Measurements from ENCODE around the gene ILDR1. TPM values are rescaled to one million over a fixed set of nuclear protein-coding genes. Genes with fewer than 3 reads are reported as not detected.
"Not testable (repeated sequence)": the region's sequence is repeated elsewhere in the genome, so short reads cannot be mapped to it uniquely, and the experiment has no call there.

Gene ILDR1
- polyA plus RNA-seq, 1 donor, result 3.2 TPM

- Histone ChIP-seq H3K36me3 (ENCODE audit: control insufficient read depth, insufficient read depth, low read length) (no peaks in the 10 kb centered on the region), H3K27me3 (ENCODE audit: control insufficient read depth, insufficient read depth, low read length) (no peaks in the 10 kb centered on the region), H3K4me1 (ENCODE audit: control insufficient read depth, insufficient read depth, low read length) (no peaks in the 10 kb centered on the region), H3K4me3 (ENCODE audit: low read length) (peak within 1 kb of the TSS; percentile 4), H3K9me3 (ENCODE audit: control insufficient read depth, low read depth, low read length) (no peaks in the 10 kb centered on the region), H3K27ac (ENCODE audit: low read length) (no peak within 1 kb of the TSS)
- no peak for DNase-seq
- 67% methylated on average over 1 of the region's 3 CpGs for WGBS (ENCODE audit: insufficient coverage, low lambda C conversion rate)
Measured at GRCh38 chr3:122055215-122055614, 33.2 kb upstream of the ILDR1 start, which contains the start of gene CD86. CD86 (plus strand) TSS chr3:122055362; CDS start chr3:122055490, 128 bp downstream.

GRCh38 chr3:122052968-122053367 is 30.9 kb upstream of the ILDR1 start:
- DNase-seq, result no peak
- Histone ChIP-seq H3K9me3 (ENCODE audit: control insufficient read depth, low read depth, low read length) (no peaks in the 10 kb centered on the region), H3K36me3 (ENCODE audit: control insufficient read depth, insufficient read depth, low read length) (no peaks in the 10 kb centered on the region), H3K27ac (ENCODE audit: low read length) (no peak overlapping the region), H3K27me3 (ENCODE audit: control insufficient read depth, insufficient read depth, low read length) (no peaks in the 10 kb centered on the region), H3K4me3 (ENCODE audit: low read length) (no peak overlapping the region), H3K4me1 (ENCODE audit: control insufficient read depth, insufficient read depth, low read length) (no peaks in the 10 kb centered on the region)
- WGBS (ENCODE audit: insufficient coverage, low lambda C conversion rate), result no CpG with 5 or more reads among the region's 3 CpGs

DNA sequence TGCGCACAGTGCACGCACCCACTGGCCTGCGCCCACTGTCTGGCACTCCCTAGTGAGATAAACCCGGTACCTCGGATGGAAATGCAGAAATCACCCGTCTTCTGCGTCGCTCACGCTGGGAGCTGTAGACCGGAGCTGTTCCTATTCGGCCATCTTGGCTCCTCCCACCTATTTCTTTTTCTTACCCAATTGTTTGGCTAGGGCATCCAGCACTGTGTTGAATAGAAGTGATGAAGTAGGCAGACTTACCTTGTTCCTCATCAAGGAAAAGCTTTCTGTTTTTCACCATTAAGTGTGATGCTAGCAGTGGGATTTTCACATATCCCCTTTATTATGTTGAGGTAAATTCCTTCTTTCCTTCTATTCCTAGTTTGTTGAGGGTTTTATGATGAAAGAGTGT is 25.7 kb upstream of the ILDR1 start:
- not testable (repeated sequence) for H3K27me3 ChIP-seq (ENCODE audit: control insufficient read depth, insufficient read depth, low read length)
- no CpG with 5 or more reads among the region's 11 CpGs for WGBS (ENCODE audit: insufficient coverage, low lambda C conversion rate)

DNA sequence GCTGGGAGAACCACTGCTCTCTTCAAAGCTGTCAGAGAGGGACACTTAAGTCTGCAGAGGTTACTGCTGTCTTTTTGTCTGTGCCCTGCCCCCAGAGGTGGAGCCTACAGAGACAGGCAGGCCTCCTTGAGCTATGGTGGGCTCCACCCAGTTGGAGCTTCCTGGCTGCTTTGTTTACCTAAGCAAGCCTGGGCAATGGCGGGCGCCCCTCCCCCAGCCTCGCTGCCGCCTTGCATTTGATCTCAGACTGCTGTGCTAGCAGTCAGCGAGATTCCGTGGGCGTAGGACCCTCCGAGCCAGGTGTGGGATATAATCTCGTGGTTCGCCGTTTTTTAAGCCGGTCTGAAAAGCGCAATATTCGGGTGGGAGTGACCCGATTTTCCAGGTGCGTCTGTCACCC is 25.2 kb upstream of the ILDR1 start:
- not testable (repeated sequence) for DNase-seq; H3K4me1 ChIP-seq (ENCODE audit: control insufficient read depth, insufficient read depth, low read length); H3K4me3 ChIP-seq (ENCODE audit: low read length); H3K27ac ChIP-seq (ENCODE audit: low read length); H3K9me3 ChIP-seq (ENCODE audit: control insufficient read depth, low read depth, low read length); H3K27me3 ChIP-seq (ENCODE audit: control insufficient read depth, insufficient read depth, low read length); H3K36me3 ChIP-seq (ENCODE audit: control insufficient read depth, insufficient read depth, low read length)
- no CpG with 5 or more reads among the region's 16 CpGs for WGBS (ENCODE audit: insufficient coverage, low lambda C conversion rate)

More for the DNA sequence above, 25.7 kb upstream of the ILDR1 start:
- H3K36me3 ChIP-seq (ENCODE audit: control insufficient read depth, insufficient read depth, low read length); H3K4me1 ChIP-seq (ENCODE audit: control insufficient read depth, insufficient read depth, low read length); H3K4me3 ChIP-seq (ENCODE audit: low read length); H3K27ac ChIP-seq (ENCODE audit: low read length); H3K9me3 ChIP-seq (ENCODE audit: control insufficient read depth, low read depth, low read length); DNase-seq: not testable (repeated sequence)

GRCh38 chr3:122033023-122033422 is 11.0 kb upstream of the ILDR1 start:
- peaks cover 3% of the 10 kb centered on the region for H3K27me3 ChIP-seq (ENCODE audit: control insufficient read depth, insufficient read depth, low read length)
- H3K36me3 ChIP-seq (ENCODE audit: control insufficient read depth, insufficient read depth, low read length), result no peaks in the 10 kb centered on the region
- no peak for DNase-seq
- no peak overlapping the region for H3K4me3 ChIP-seq (ENCODE audit: low read length)
- no peaks in the 10 kb centered on the region for H3K4me1 ChIP-seq (ENCODE audit: control insufficient read depth, insufficient read depth, low read length)
- H3K9me3 ChIP-seq (ENCODE audit: control insufficient read depth, low read depth, low read length), result peaks cover 12% of the 10 kb centered on the region
- WGBS (ENCODE audit: insufficient coverage, low lambda C conversion rate), result no CpG with 5 or more reads among the region's 1 CpG
- H3K27ac ChIP-seq (ENCODE audit: low read length), result no peak overlapping the region

GRCh38 chr3:122032531-122032930 is 10.5 kb upstream of the ILDR1 start:
- Histone ChIP-seq H3K36me3 (ENCODE audit: control insufficient read depth, insufficient read depth, low read length) (no peaks in the 10 kb centered on the region), H3K4me3 (ENCODE audit: low read length) (no peak overlapping the region), H3K27me3 (ENCODE audit: control insufficient read depth, insufficient read depth, low read length) (peaks cover 3% of the 10 kb centered on the region), H3K27ac (ENCODE audit: low read length) (no peak overlapping the region), H3K4me1 (ENCODE audit: control insufficient read depth, insufficient read depth, low read length) (no peaks in the 10 kb centered on the region), H3K9me3 (ENCODE audit: control insufficient read depth, low read depth, low read length) (peaks cover 12% of the 10 kb centered on the region)
- WGBS (ENCODE audit: insufficient coverage, low lambda C conversion rate), result no CpG with 5 or more reads among the region's 1 CpG
- DNase-seq, result no peak

- H3K9me3 ChIP-seq (ENCODE audit: control insufficient read depth, low read depth, low read length), result peaks cover under 1% of the 10 kb centered on the region
- no peak overlapping the region for H3K27ac ChIP-seq (ENCODE audit: low read length)
- no peaks in the 10 kb centered on the region for H3K36me3 ChIP-seq (ENCODE audit: control insufficient read depth, insufficient read depth, low read length)
- DNase-seq, result no peak
- peaks cover 3% of the 10 kb centered on the region for H3K27me3 ChIP-seq (ENCODE audit: control insufficient read depth, insufficient read depth, low read length)
- no peaks in the 10 kb centered on the region for H3K4me1 ChIP-seq (ENCODE audit: control insufficient read depth, insufficient read depth, low read length)
- no CpG with 5 or more reads among the region's 1 CpG for WGBS (ENCODE audit: insufficient coverage, low lambda C conversion rate)
- no peak overlapping the region for H3K4me3 ChIP-seq (ENCODE audit: low read length)
Measured at GRCh38 chr3:122031123-122031468, 9.0 kb upstream of the ILDR1 start.

DNA sequence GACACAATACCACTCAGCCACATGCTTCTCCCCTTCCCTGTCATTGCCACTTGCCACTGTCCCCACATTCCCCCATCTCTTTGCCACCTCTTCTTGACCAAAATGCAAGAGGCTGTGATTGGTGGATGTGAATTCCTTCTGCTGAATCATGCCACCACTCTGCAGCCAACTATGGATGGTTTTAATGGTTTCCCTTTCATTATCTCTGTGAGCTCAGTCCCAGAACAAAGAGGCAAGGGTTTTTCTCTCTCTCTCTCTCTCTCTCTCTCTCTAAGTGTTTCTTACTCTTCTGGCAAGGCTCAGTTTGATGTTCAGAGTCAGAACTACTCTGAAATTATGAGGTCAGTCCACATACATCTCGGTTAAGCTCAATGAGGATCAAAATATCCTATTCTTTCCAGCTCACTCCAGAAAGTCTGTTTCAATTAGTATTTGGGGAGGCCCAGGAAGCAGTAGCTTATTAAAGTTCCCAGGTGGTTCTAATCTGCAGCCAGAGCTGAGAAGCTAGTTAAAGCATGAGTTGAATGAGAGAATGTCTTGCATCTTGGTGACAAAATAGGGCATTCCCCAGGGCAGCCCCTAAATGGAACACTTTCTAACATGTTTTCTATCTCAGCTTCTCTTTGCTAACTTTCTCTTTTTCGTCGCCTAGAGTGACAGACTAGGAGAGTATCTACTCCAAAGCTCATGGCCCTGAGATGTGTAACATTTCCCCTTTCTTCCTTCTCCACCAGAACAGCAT is 8.5 kb upstream of the ILDR1 start:
- H3K4me3 ChIP-seq (ENCODE audit: low read length), result no peak overlapping the region
- H3K27me3 ChIP-seq (ENCODE audit: control insufficient read depth, insufficient read depth, low read length), result peaks cover 3% of the 10 kb centered on the region
- H3K4me1 ChIP-seq (ENCODE audit: control insufficient read depth, insufficient read depth, low read length), result no peaks in the 10 kb centered on the region
- 100% methylated on average over 2 of the region's 3 CpGs for WGBS (ENCODE audit: insufficient coverage, low lambda C conversion rate)
- H3K27ac ChIP-seq (ENCODE audit: low read length), result no peak overlapping the region
- no peak for DNase-seq
- no peaks in the 10 kb centered on the region for H3K9me3 ChIP-seq (ENCODE audit: control insufficient read depth, low read depth, low read length)
- no peaks in the 10 kb centered on the region for H3K36me3 ChIP-seq (ENCODE audit: control insufficient read depth, insufficient read depth, low read length)

- no peak for DNase-seq
- no peaks in the 10 kb centered on the region for H3K9me3 ChIP-seq (ENCODE audit: control insufficient read depth, low read depth, low read length)
- no peak overlapping the region for H3K4me3 ChIP-seq (ENCODE audit: low read length)
- H3K36me3 ChIP-seq (ENCODE audit: control insufficient read depth, insufficient read depth, low read length), result no peaks in the 10 kb centered on the region
- H3K27me3 ChIP-seq (ENCODE audit: control insufficient read depth, insufficient read depth, low read length), result peaks cover 4% of the 10 kb centered on the region
- peaks cover 4% of the 10 kb centered on the region for H3K4me1 ChIP-seq (ENCODE audit: control insufficient read depth, insufficient read depth, low read length)
- H3K27ac ChIP-seq (ENCODE audit: low read length), result no peak overlapping the region
Measured at GRCh38 chr3:122025296-122025695, 3.2 kb upstream of the ILDR1 start.

GRCh38 chr3:122024800-122025199 is 2.8 kb upstream of the ILDR1 start:
- WGBS (ENCODE audit: insufficient coverage, low lambda C conversion rate), result no CpG with 5 or more reads among the region's 2 CpGs
- H3K27me3 ChIP-seq (ENCODE audit: control insufficient read depth, insufficient read depth, low read length), result peaks cover 4% of the 10 kb centered on the region
- no peaks in the 10 kb centered on the region for H3K9me3 ChIP-seq (ENCODE audit: control insufficient read depth, low read depth, low read length)
- peak; percentile 19 to 58 for DNase-seq
- H3K36me3 ChIP-seq (ENCODE audit: control insufficient read depth, insufficient read depth, low read length), result no peaks in the 10 kb centered on the region
- H3K4me1 ChIP-seq (ENCODE audit: control insufficient read depth, insufficient read depth, low read length), result peaks cover 9% of the 10 kb centered on the region
- no peak overlapping the region for H3K27ac ChIP-seq (ENCODE audit: low read length)
- no peak overlapping the region for H3K4me3 ChIP-seq (ENCODE audit: low read length)

DNA sequence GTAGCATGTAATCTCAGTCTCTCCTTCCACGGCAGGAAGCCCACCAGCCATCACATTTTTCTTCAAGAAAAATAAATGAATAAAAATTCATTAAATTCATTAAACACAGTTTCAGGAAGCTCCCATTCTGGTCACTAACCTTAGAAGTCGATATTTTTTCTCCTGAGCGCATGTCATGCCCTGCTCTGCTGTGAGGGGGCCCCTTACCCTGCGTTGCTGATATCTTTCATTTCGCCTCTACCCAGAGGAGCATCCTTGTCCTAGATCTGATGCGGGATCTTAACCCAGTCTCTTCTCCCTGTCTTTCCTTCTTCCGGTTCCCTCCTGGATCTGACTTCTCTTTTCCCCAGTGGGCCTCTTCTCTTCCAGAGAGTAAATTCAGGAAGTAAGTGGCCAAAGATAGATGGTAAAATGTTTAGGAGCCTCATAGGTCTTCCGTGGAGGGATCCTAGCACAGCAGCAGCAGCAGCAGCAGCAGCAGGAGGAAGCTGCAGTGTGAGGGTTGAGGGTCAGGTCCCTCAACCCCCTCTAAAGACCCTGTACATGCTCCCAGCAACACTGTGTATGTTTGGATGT is 1.4 kb upstream of the ILDR1 start:
- no CpG with 5 or more reads among the region's 8 CpGs for WGBS (ENCODE audit: insufficient coverage, low lambda C conversion rate)
- Histone ChIP-seq H3K27me3 (ENCODE audit: control insufficient read depth, insufficient read depth, low read length) (peaks cover 4% of the 10 kb centered on the region), H3K27ac (ENCODE audit: low read length) (no peak overlapping the region)

More for the DNA sequence above, 1.4 kb upstream of the ILDR1 start:
- peaks cover 13% of the 10 kb centered on the region for H3K4me1 ChIP-seq (ENCODE audit: control insufficient read depth, insufficient read depth, low read length)
- H3K36me3 ChIP-seq (ENCODE audit: control insufficient read depth, insufficient read depth, low read length), result no peaks in the 10 kb centered on the region
- no peak overlapping the region for H3K4me3 ChIP-seq (ENCODE audit: low read length)
- no peaks in the 10 kb centered on the region for H3K9me3 ChIP-seq (ENCODE audit: control insufficient read depth, low read depth, low read length)
- no peak for DNase-seq

Data from large intestine (tissue), 3 donors.